ENCODE results near the gene OR6N2. TPM values are rescaled to one million over a fixed set of nuclear protein-coding genes. Genes with fewer than 3 reads are reported as not detected.

OR6N2 gene
- total and polyA plus RNA-seq, 2 experiments from 2014 or later = not detected

DNA sequence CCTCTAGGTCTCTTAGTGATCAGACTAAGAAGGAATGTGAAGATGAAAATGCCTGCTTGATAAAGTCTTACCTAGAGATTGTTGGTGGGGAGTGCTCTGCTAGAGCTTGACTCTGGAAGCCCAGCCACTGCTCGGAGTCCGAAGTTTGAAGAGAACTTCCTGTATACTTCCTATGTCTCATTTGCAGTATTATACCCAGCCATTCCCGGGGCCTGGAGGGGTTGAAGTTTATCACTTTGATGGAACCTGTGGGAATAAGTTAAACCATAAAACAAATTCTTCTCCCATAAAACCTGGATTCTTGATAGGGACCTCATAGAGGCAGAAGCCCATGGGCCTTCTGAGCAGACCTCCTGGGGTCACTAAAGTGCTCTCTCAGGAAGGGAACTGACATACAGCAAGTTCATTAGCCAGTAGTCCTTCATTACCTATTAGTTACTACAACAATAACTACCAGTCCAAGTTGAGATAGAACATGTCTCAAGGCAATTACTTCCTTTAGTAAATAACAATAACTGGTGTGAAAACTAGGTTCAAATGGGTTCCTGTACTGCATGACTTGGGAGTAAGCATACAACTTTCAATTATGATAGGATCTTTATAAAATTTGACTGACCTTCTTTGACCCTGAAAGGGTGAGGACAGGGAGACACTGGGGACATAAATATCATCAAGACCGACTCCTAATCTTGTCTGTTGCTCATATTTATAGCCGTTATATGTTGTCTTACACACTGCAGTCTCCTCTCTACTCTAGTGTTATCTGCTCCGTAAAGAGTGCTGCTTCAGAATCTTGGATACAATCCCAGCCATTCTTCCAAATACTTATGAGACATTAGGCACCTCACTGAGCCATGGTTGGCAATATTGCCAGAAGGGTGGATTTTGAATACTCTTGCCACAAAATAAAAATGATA is 8.8 kb downstream of the OR6N2 start, which contains the start of gene OR6N1:
Gene OR6N1, minus strand, starts transcription at position 246 of the 917 bp plus-strand sequence. CDS start 5,513 bp downstream, outside the sequence.
- peaks cover 4% of the 10 kb centered on the region; the same call in 1 of the 2 replicates for H3K9me2 ChIP-seq (ENCODE audit: insufficient read depth)
- no peaks in the 10 kb centered on the region for H3K79me2 ChIP-seq (replicated peaks; ENCODE audit: insufficient read depth)
- H3K4me2 ChIP-seq = no peak within 1 kb of the TSS
- no peak within 1 kb of the TSS for H3K4me3 ChIP-seq
- no peak within 1 kb of the TSS for H3K27ac ChIP-seq (ENCODE audit: low read depth)
- no peaks in the 10 kb centered on the region for H4K20me1 ChIP-seq (replicated peaks; ENCODE audit: insufficient read depth)
- no peaks in the 10 kb centered on the region for H3K36me3 Mint-ChIP-seq (ENCODE audit: low read depth)
- TF ChIP-seq, protein P1, sequence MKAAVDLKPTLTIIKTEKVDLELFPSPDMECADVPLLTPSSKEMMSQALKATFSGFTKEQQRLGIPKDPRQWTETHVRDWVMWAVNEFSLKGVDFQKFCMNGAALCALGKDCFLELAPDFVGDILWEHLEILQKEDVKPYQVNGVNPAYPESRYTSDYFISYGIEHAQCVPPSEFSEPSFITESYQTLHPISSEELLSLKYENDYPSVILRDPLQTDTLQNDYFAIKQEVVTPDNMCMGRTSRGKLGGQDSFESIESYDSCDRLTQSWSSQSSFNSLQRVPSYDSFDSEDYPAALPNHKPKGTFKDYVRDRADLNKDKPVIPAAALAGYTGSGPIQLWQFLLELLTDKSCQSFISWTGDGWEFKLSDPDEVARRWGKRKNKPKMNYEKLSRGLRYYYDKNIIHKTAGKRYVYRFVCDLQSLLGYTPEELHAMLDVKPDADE (IDR thresholded peaks at IDR 0.05) = no peak
- TF ChIP-seq CREB1 (CRISPR knock-in tag; IDR thresholded peaks at IDR 0.05; ENCODE audit: low read depth) = no peak
- TF ChIP-seq, protein P2, sequence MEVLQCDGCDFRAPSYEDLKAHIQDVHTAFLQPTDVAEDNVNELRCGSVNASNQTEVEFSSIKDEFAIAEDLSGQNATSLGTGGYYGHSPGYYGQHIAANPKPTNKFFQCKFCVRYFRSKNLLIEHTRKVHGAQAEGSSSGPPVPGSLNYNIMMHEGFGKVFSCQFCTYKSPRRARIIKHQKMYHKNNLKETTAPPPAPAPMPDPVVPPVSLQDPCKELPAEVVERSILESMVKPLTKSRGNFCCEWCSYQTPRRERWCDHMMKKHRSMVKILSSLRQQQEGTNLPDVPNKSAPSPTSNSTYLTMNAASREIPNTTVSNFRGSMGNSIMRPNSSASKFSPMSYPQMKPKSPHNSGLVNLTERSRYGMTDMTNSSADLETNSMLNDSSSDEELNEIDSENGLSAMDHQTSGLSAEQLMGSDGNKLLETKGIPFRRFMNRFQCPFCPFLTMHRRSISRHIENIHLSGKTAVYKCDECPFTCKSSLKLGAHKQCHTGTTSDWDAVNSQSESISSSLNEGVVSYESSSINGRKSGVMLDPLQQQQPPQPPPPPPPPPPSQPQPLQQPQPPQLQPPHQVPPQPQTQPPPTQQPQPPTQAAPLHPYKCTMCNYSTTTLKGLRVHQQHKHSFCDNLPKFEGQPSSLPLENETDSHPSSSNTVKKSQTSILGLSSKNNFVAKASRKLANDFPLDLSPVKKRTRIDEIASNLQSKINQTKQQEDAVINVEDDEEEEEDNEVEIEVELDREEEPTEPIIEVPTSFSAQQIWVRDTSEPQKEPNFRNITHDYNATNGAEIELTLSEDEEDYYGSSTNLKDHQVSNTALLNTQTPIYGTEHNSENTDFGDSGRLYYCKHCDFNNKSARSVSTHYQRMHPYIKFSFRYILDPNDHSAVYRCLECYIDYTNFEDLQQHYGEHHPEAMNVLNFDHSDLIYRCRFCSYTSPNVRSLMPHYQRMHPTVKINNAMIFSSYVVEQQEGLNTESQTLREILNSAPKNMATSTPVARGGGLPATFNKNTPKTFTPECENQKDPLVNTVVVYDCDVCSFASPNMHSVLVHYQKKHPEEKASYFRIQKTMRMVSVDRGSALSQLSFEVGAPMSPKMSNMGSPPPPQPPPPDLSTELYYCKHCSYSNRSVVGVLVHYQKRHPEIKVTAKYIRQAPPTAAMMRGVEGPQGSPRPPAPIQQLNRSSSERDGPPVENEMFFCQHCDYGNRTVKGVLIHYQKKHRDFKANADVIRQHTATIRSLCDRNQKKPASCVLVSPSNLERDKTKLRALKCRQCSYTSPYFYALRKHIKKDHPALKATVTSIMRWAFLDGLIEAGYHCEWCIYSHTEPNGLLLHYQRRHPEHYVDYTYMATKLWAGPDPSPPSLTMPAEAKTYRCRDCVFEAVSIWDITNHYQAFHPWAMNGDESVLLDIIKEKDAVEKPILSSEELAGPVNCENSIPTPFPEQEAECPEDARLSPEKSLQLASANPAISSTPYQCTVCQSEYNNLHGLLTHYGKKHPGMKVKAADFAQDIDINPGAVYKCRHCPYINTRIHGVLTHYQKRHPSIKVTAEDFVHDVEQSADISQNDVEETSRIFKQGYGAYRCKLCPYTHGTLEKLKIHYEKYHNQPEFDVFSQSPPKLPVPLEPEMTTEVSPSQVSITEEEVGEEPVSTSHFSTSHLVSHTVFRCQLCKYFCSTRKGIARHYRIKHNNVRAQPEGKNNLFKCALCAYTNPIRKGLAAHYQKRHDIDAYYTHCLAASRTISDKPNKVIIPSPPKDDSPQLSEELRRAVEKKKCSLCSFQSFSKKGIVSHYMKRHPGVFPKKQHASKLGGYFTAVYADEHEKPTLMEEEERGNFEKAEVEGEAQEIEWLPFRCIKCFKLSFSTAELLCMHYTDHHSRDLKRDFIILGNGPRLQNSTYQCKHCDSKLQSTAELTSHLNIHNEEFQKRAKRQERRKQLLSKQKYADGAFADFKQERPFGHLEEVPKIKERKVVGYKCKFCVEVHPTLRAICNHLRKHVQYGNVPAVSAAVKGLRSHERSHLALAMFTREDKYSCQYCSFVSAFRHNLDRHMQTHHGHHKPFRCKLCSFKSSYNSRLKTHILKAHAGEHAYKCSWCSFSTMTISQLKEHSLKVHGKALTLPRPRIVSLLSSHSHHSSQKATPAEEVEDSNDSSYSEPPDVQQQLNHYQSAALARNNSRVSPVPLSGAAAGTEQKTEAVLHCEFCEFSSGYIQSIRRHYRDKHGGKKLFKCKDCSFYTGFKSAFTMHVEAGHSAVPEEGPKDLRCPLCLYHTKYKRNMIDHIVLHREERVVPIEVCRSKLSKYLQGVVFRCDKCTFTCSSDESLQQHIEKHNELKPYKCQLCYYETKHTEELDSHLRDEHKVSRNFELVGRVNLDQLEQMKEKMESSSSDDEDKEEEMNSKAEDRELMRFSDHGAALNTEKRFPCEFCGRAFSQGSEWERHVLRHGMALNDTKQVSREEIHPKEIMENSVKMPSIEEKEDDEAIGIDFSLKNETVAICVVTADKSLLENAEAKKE (CRISPR knock-in tag; IDR thresholded peaks at IDR 0.05) = no peak
- TF ChIP-seq, protein P3, sequence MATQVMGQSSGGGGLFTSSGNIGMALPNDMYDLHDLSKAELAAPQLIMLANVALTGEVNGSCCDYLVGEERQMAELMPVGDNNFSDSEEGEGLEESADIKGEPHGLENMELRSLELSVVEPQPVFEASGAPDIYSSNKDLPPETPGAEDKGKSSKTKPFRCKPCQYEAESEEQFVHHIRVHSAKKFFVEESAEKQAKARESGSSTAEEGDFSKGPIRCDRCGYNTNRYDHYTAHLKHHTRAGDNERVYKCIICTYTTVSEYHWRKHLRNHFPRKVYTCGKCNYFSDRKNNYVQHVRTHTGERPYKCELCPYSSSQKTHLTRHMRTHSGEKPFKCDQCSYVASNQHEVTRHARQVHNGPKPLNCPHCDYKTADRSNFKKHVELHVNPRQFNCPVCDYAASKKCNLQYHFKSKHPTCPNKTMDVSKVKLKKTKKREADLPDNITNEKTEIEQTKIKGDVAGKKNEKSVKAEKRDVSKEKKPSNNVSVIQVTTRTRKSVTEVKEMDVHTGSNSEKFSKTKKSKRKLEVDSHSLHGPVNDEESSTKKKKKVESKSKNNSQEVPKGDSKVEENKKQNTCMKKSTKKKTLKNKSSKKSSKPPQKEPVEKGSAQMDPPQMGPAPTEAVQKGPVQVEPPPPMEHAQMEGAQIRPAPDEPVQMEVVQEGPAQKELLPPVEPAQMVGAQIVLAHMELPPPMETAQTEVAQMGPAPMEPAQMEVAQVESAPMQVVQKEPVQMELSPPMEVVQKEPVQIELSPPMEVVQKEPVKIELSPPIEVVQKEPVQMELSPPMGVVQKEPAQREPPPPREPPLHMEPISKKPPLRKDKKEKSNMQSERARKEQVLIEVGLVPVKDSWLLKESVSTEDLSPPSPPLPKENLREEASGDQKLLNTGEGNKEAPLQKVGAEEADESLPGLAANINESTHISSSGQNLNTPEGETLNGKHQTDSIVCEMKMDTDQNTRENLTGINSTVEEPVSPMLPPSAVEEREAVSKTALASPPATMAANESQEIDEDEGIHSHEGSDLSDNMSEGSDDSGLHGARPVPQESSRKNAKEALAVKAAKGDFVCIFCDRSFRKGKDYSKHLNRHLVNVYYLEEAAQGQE (IDR thresholded peaks at IDR 0.05; ENCODE audit: unreplicated experiment) = no peak
- H3K27me3 ChIP-seq (ENCODE audit: insufficient read depth) = no peaks in the 10 kb centered on the region
- H3K4me1 Mint-ChIP-seq = no peaks in the 10 kb centered on the region
- ATAC-seq (no peak), DNase-seq (ENCODE audit: low spot score) (no peak)
- no peaks in the 10 kb centered on the region for H3F3A ChIP-seq (replicated peaks; ENCODE audit: low read depth)
- H3K36me3 ChIP-seq (ENCODE audit: insufficient read depth) = no peaks in the 10 kb centered on the region
- H3K27ac Mint-ChIP-seq = no peak within 1 kb of the TSS
- H3K9me3 Mint-ChIP-seq = no peaks in the 10 kb centered on the region
- H3K27me3 Mint-ChIP-seq (ENCODE audit: insufficient read depth, low read depth, poor library complexity) = peaks cover 1% of the 10 kb centered on the region
- no peak within 1 kb of the TSS for H3K4me3 Mint-ChIP-seq
- H3K4me1 ChIP-seq (ENCODE audit: insufficient read depth) = no peaks in the 10 kb centered on the region
- peak within 1 kb of the TSS; percentile 12; the same call in 1 of the 2 replicates for H2AFZ ChIP-seq
